Measurements from ENCODE around the gene FMN1.

Gene FMN1

GRCh38 chr15:32981536-32981935 is 213.0 kb downstream of the FMN1 start:
- no peaks in the 10 kb centered on the region for H3K27me3 Mint-ChIP-seq (ENCODE audit: low read depth)
- no peaks in the 10 kb centered on the region for H3K36me3 Mint-ChIP-seq (ENCODE audit: low read depth)
- no peak for TF ChIP-seq CTCF (IDR thresholded peaks at IDR 0.05; ENCODE audit: unreplicated experiment in 3 of 3)
- no peak overlapping the region for H3K4me3 Mint-ChIP-seq
- no peaks in the 10 kb centered on the region for H3K9me3 Mint-ChIP-seq
- peaks cover 10% of the 10 kb centered on the region for H3K4me1 Mint-ChIP-seq
- no peak overlapping the region for H3K27ac Mint-ChIP-seq

GRCh38 chr15:32979710-32980109 is 214.8 kb downstream of the FMN1 start:
- Mint-ChIP-seq H3K27me3 (ENCODE audit: low read depth) (no peaks in the 10 kb centered on the region), H3K36me3 (ENCODE audit: low read depth) (no peaks in the 10 kb centered on the region), H3K27ac (peak overlapping the region in 1 of 3 experiments; percentile 49), H3K9me3 (no peaks in the 10 kb centered on the region), H3K4me1 (peaks cover 15% of the 10 kb centered on the region), H3K4me3 (no peak overlapping the region)
- no peak for TF ChIP-seq CTCF (IDR thresholded peaks at IDR 0.05; ENCODE audit: unreplicated experiment in 3 of 3)

GRCh38 chr15:32977506-32977905 is 217.0 kb downstream of the FMN1 start:
- Mint-ChIP-seq H3K27me3 (ENCODE audit: low read depth) (no peaks in the 10 kb centered on the region), H3K4me3 (no peak overlapping the region), H3K36me3 (ENCODE audit: low read depth) (no peaks in the 10 kb centered on the region), H3K4me1 (peaks cover 16% of the 10 kb centered on the region), H3K9me3 (no peaks in the 10 kb centered on the region), H3K27ac (no peak overlapping the region)
- TF ChIP-seq CTCF (IDR thresholded peaks at IDR 0.05; ENCODE audit: unreplicated experiment in 3 of 3) = no peak

GRCh38 chr15:32974691-32975090 is 219.8 kb downstream of the FMN1 start:
- H3K36me3 Mint-ChIP-seq (ENCODE audit: low read depth) = no peaks in the 10 kb centered on the region
- no peak overlapping the region for H3K4me3 Mint-ChIP-seq
- H3K9me3 Mint-ChIP-seq = no peaks in the 10 kb centered on the region
- no peak overlapping the region for H3K27ac Mint-ChIP-seq
- TF ChIP-seq CTCF (IDR thresholded peaks at IDR 0.05; ENCODE audit: unreplicated experiment in 3 of 3) = no peak
- no peaks in the 10 kb centered on the region for H3K27me3 Mint-ChIP-seq (ENCODE audit: low read depth)
- H3K4me1 Mint-ChIP-seq = peaks cover 13% of the 10 kb centered on the region

- Mint-ChIP-seq H3K36me3 (ENCODE audit: low read depth) (peaks cover 4% of the 10 kb centered on the region), H3K4me3 (no peak overlapping the region), H3K27me3 (ENCODE audit: low read depth) (no peaks in the 10 kb centered on the region), H3K27ac (no peak overlapping the region), H3K4me1 (peaks cover 13% of the 10 kb centered on the region), H3K9me3 (no peaks in the 10 kb centered on the region)
- TF ChIP-seq CTCF (IDR thresholded peaks at IDR 0.05; ENCODE audit: unreplicated experiment in 3 of 3) = no peak
Observed at GRCh38 chr15:32972686-32973085, 221.8 kb downstream of the FMN1 start.

- TF ChIP-seq CTCF (IDR thresholded peaks at IDR 0.05; ENCODE audit: unreplicated experiment in 3 of 3) = no peak
- no peak overlapping the region for H3K27ac Mint-ChIP-seq
- H3K4me3 Mint-ChIP-seq = no peak overlapping the region
- H3K9me3 Mint-ChIP-seq = no peaks in the 10 kb centered on the region
- peaks cover 13% of the 10 kb centered on the region for H3K4me1 Mint-ChIP-seq
- no peaks in the 10 kb centered on the region for H3K27me3 Mint-ChIP-seq (ENCODE audit: low read depth)
- peaks cover 4% of the 10 kb centered on the region for H3K36me3 Mint-ChIP-seq (ENCODE audit: low read depth)
Observed at GRCh38 chr15:32970847-32971246, 223.7 kb downstream of the FMN1 start.

Data from nephron (organoid).